ENCODE data around the gene PPP1R9A.

DNA sequence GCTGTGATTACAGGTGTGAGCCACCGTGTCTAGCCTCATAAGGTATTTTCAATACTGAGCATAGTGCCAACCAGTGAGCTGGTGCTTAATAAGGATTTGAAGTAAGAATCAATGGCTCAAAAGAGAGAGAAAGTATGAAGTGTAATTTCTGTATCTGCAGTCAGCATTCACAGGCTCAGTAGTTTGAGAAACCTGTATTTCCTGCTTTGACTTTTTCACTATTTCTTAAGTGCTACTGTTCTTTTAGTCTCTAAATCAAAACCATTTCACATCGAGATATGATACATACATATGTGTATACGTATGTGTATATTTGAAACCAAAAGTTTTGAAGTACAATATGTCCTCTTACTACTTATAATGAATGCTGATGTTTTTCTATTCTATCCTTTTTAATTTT is 189.9 kb downstream of the PPP1R9A start:
- TF ChIP-seq POLR2A (IDR thresholded peaks at IDR 0.05), result no peak
- TF ChIP-seq, protein P1, sequence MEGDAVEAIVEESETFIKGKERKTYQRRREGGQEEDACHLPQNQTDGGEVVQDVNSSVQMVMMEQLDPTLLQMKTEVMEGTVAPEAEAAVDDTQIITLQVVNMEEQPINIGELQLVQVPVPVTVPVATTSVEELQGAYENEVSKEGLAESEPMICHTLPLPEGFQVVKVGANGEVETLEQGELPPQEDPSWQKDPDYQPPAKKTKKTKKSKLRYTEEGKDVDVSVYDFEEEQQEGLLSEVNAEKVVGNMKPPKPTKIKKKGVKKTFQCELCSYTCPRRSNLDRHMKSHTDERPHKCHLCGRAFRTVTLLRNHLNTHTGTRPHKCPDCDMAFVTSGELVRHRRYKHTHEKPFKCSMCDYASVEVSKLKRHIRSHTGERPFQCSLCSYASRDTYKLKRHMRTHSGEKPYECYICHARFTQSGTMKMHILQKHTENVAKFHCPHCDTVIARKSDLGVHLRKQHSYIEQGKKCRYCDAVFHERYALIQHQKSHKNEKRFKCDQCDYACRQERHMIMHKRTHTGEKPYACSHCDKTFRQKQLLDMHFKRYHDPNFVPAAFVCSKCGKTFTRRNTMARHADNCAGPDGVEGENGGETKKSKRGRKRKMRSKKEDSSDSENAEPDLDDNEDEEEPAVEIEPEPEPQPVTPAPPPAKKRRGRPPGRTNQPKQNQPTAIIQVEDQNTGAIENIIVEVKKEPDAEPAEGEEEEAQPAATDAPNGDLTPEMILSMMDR (IDR thresholded peaks at IDR 0.05), result no peak

Data from Peyer's patch (tissue), 4 donors.